B cell (primary cell): ENCODE data around the gene IL34. TPM values are rescaled to one million over a fixed set of nuclear protein-coding genes. Genes with fewer than 3 reads are reported as not detected.
"Not testable (repeated sequence)": the region's sequence is repeated elsewhere in the genome, so short reads cannot be mapped to it uniquely, and the experiment has no call there.

Experiments used
- ATAC-seq: fragments of 200-7000 bp; cut with Tn5 transposase; one replicate; pipeline ENCODE4 v1.10.0; 2021; ENCODE audit warnings: low read depth, mild to moderate bottlenecking, moderate number of reproducible peaks, moderate library complexity
- CTCF ChIA-PET: fragments of 350-600 bp; sonication (Branson Sonifier 250); formaldehyde crosslinking; loops from one replicate; lab custom pipeline; 2021; ENCODE audit warnings: antibody characterized with exemption, inconsistent platforms; lab: Charles Lee
- POLR2A ChIA-PET: fragments of 350-600 bp; sonication (Branson Sonifier 250); formaldehyde crosslinking; loops from one replicate; lab custom pipeline; 2021; ENCODE audit warnings: antibody characterized with exemption; lab: Charles Lee
- DNase-seq: peaks from one replicate; pipeline ENCODE4 v3.0.0; 2013
- H2AFZ ChIP-seq: 2 replicates; pipeline ENCODE4 v1.6.1; 2012; ENCODE audit warnings: mild to moderate bottlenecking, low read depth, low read length; ENCODE audit not compliant: insufficient read depth, poor library complexity, severe bottlenecking
- H3K27ac ChIP-seq, 2 donors: 1 replicate in 1 of 2; 2 replicates in 1 of 2; pipeline ENCODE4 v1.5.1; 2012 to 2013; ENCODE audit warnings: low read length in 2 of 2, mild to moderate bottlenecking in 2 of 2, moderate library complexity in 1 of 2
- H3K27me3 ChIP-seq, 4 experiments: fragments of 200-600 bp in 1 of 4; sonication (generic) in 1 of 4; replicated peaks in 1 of 4; 1 replicate in 2 of 4; 2 replicates in 2 of 4; pipeline versions ENCODE4 v1.6.1 to v1.7.0; 2013 to 2016; ENCODE audit warnings: low read length in 3 of 4, mild to moderate bottlenecking in 2 of 4, mixed read lengths in 1 of 4, moderate library complexity in 1 of 4; ENCODE audit not compliant: insufficient read depth in 4 of 4, control insufficient read depth in 3 of 4; ENCODE audit errors: control extremely low read depth in 1 of 4
- H3K36me3 ChIP-seq, 2 experiments: replicated peaks in 1 of 2; 1 replicate in 1 of 2; 2 replicates in 1 of 2; pipeline versions ENCODE4 v1.6.1 to v1.7.1; 2013; ENCODE audit warnings: low read length in 1 of 2; ENCODE audit not compliant: insufficient read depth in 2 of 2, control insufficient read depth in 1 of 2; ENCODE audit errors: control extremely low read depth in 1 of 2, extremely low read depth in 1 of 2
- H3K4me1 ChIP-seq, 2 donors: fragments of 200-600 bp in 1 of 2; sonication (generic) in 1 of 2; 1 replicate in 1 of 2; 2 replicates in 1 of 2; pipeline versions ENCODE4 v1.5.1 to v1.6.1; 2013 to 2017; ENCODE audit warnings: low read length in 2 of 2; ENCODE audit not compliant: control insufficient read depth in 2 of 2, insufficient read depth in 2 of 2
- H3K4me2 ChIP-seq: replicated peaks from 2 replicates; pipeline ENCODE3; 2012; ENCODE audit warnings: mild to moderate bottlenecking, low read depth, low read length; ENCODE audit not compliant: poor library complexity, severe bottlenecking
- H3K4me3 ChIP-seq, 5 experiments: fragments of 200-600 bp in 1 of 5; sonication (generic) in 1 of 5; 1 replicate in 3 of 5; 2 replicates in 2 of 5; pipeline versions ENCODE4 v1.5.1 to v1.7.0; 2011 to 2016; ENCODE audit warnings: low read length in 4 of 5, mild to moderate bottlenecking in 4 of 5, low read depth in 2 of 5, control low read depth in 1 of 5, moderate library complexity in 1 of 5; ENCODE audit not compliant: insufficient read depth in 1 of 5; ENCODE audit errors: control extremely low read depth in 1 of 5, extremely low read depth in 1 of 5
- H3K79me2 ChIP-seq: fragments of 200-600 bp; sonication (generic); one replicate; pipeline ENCODE4 v1.6.0; 2016; ENCODE audit warnings: low read length; ENCODE audit not compliant: control insufficient read depth, insufficient read depth
- H3K9ac ChIP-seq: fragments of 200-600 bp; sonication (generic); 2 replicates; pipeline ENCODE4 v1.6.1; 2017; ENCODE audit warnings: mild to moderate bottlenecking, low read length, moderate library complexity
- H3K9me3 ChIP-seq, 3 donors: one replicate each; pipeline versions ENCODE4 v1.6.1 to v1.7.1; 2013; ENCODE audit warnings: low read length in 2 of 3; ENCODE audit not compliant: control insufficient read depth in 2 of 3, insufficient read depth in 1 of 3; ENCODE audit errors: control extremely low read depth in 1 of 3
- H4K20me1 ChIP-seq: 2 replicates; pipeline ENCODE4 v1.6.0; 2012; ENCODE audit warnings: mild to moderate bottlenecking, low read length; ENCODE audit not compliant: insufficient read depth, control insufficient read depth, poor library complexity, severe bottlenecking
- H3K27ac Mint-ChIP-seq: one replicate; pipeline ENCODE4 v1.8.0; 2021; ENCODE audit warnings: mixed read lengths
- H3K27me3 Mint-ChIP-seq: one replicate; pipeline ENCODE4 v1.8.0; 2021; ENCODE audit warnings: mixed read lengths
- H3K4me1 Mint-ChIP-seq: one replicate; pipeline ENCODE4 v1.8.0; 2021; ENCODE audit warnings: mixed read lengths
- H3K4me3 Mint-ChIP-seq: one replicate; pipeline ENCODE4 v1.8.0; 2021; ENCODE audit warnings: mixed read lengths
- H3K9me3 Mint-ChIP-seq: one replicate; pipeline ENCODE4 v1.8.0; 2022; ENCODE audit warnings: mixed read lengths; ENCODE audit not compliant: insufficient read depth
- CTCF ChIP-seq: fragments of 200-600 bp; IDR thresholded peaks from one replicate; pipeline ENCODE4 v1.8.0; 2022; ENCODE audit warnings: antibody characterized with exemption, mild to moderate bottlenecking
- EZH2 ChIP-seq: IDR thresholded peaks from 2 replicates; pipeline ENCODE4 v1.6.1; 2012; ENCODE audit warnings: borderline replicate concordance, low read depth, mild to moderate bottlenecking, moderate library complexity, low read length; ENCODE audit not compliant: insufficient read depth, poor library complexity, severe bottlenecking
- WGBS: methylation state at CpG from one replicate; pipeline ENCODE4 v1.1.5; 2013; ENCODE audit warnings: missing lambda C conversion rate; ENCODE audit not compliant: insufficient coverage; 5-methylcytosine and 5-hydroxymethylcytosine counted together
- intact Hi-C: fragments of 100-400 bp; cut with micrococcal nuclease; formaldehyde crosslinking; loops from one replicate; pipeline ENCODE4 v1.10.0; 2022
- polyA plus RNA-seq: library from polyadenylated mRNA; depleted of rRNA; stranded (reverse); fragments of >200 nt; gene quantifications from 2 replicates; pipeline ENCODE4 v1.2.3, GENCODE V29; 2012
- total RNA-seq, 2 donors: library from RNA; stranded (reverse); fragments of 120-200 nt in 1 of 2; gene quantifications; 1 replicate in 1 of 2; 2 replicates in 1 of 2; pipeline versions ENCODE4 v1.2.3 to v1.2.4, GENCODE V29; 2013 to 2022

The IL34 gene
- total and polyA plus RNA-seq, 2 donors (not counting 1 experiment from before 2014, with no cell fraction given) = 0.09 TPM; not detected in 1

GRCh38 chr16:70670175-70670574, 23.8 kb downstream of the IL34 start:
- no peak overlapping the region for H2AFZ ChIP-seq
- DNase-seq (no peak), ATAC-seq (no peak)
- no peaks in the 10 kb centered on the region for H3K9me3 ChIP-seq
- Mint-ChIP-seq H3K9me3 (no peaks in the 10 kb centered on the region), H3K27ac (no peak overlapping the region), H3K4me1 (no peaks in the 10 kb centered on the region), H3K4me3 (no peak overlapping the region), H3K27me3 (no peaks in the 10 kb centered on the region)
- H3K9ac ChIP-seq = no peak overlapping the region
- TF ChIP-seq CTCF (no peak), EZH2 (no peak)
- H3K4me3 ChIP-seq = no peak overlapping the region
- WGBS = no CpG with 5 or more reads among the region's 2 CpGs
- H3K27ac ChIP-seq = no peak overlapping the region
- intact Hi-C loops = no loop called here
- H3K4me1 ChIP-seq = no peaks in the 10 kb centered on the region
- CTCF ChIA-PET = no interaction called here
- no peaks in the 10 kb centered on the region for H3K27me3 ChIP-seq
- POLR2A ChIA-PET = no interaction called here
- H4K20me1 ChIP-seq = no peaks in the 10 kb centered on the region
- no peak overlapping the region for H3K4me2 ChIP-seq
- H3K79me2 ChIP-seq = no peaks in the 10 kb centered on the region
- no peaks in the 10 kb centered on the region for H3K36me3 ChIP-seq

GRCh38 chr16:70670938-70671337, 24.6 kb downstream of the IL34 start:
- CTCF ChIA-PET, H3K4me2 ChIP-seq, H3K27me3 Mint-ChIP-seq, DNase-seq, H3K27ac Mint-ChIP-seq, H3K9me3 Mint-ChIP-seq, ATAC-seq, H3K4me1 ChIP-seq, H3K27me3 ChIP-seq, H3K4me1 Mint-ChIP-seq, H3K27ac ChIP-seq, H4K20me1 ChIP-seq, H3K9ac ChIP-seq, H2AFZ ChIP-seq, intact Hi-C loops, H3K36me3 ChIP-seq, H3K4me3 ChIP-seq, H3K9me3 ChIP-seq, H3K4me3 Mint-ChIP-seq, POLR2A ChIA-PET, H3K79me2 ChIP-seq: not testable (repeated sequence)
- WGBS = 92% methylated on average over 4 of the region's 4 CpGs
